GM13976 (cell line): ENCODE data around the gene SNTB2.
"Not testable (repeated sequence)": the region's sequence is repeated elsewhere in the genome, so short reads cannot be mapped to it uniquely, and the experiment has no call there.

Experiments
- DNase-seq: peaks from one replicate; pipeline ENCODE4 v3.0.0; 2012; ENCODE audit warnings: low spot score
- CTCF ChIP-seq: IDR thresholded peaks from 2 replicates; pipeline ENCODE4 v1.5.1; 2012; ENCODE audit warnings: borderline replicate concordance, mild to moderate bottlenecking; ENCODE audit not compliant: insufficient read depth; ENCODE audit errors: extremely low read depth, missing control alignments, control extremely low read depth
- in situ Hi-C: fragments of 300-500 bp; cut with MboI; formaldehyde crosslinking; loops from one replicate; pipeline ENCODE4 v1.12.0; 2022; ENCODE audit warnings: low sequenced_read_pairs, mixed read lengths, inconsistent platforms; ENCODE audit not compliant: unreplicated experiment

Gene SNTB2

GRCh38 chr16:69276148-69277115 lies 89.5 kb downstream of the SNTB2 start:
- in situ Hi-C loops = no loop called here
- TF ChIP-seq CTCF = no peak
- DNase-seq = no peak

GRCh38 chr16:69277413-69277812 lies 90.4 kb downstream of the SNTB2 start:
- in situ Hi-C loops = no loop called here
- no peak for TF ChIP-seq CTCF
- DNase-seq = no peak

- TF ChIP-seq CTCF = no peak
- DNase-seq = no peak
- in situ Hi-C loops = loop anchor here (10.0 kb wide), 1 partner anchor 129 kb away; no protein-coding TSS in a partner anchor
Measured at GRCh38 chr16:69283851-69284250, 96.9 kb downstream of the SNTB2 start.

GRCh38 chr16:69285240-69285639 lies 98.3 kb downstream of the SNTB2 start:
- no peak for TF ChIP-seq CTCF
- in situ Hi-C loops = loop anchor here (10.0 kb wide), 1 partner anchor 130 kb away; no protein-coding TSS in a partner anchor
- DNase-seq = no peak

GRCh38 chr16:69286941-69287713 lies 100.2 kb downstream of the SNTB2 start:
- TF ChIP-seq CTCF = peak; percentile 6
- DNase-seq = peak; percentile 57
- in situ Hi-C loops = loop anchor here (10.0 kb wide), 1 partner anchor 132 kb away; no protein-coding TSS in a partner anchor

GRCh38 chr16:69291657-69292056 lies 104.7 kb downstream of the SNTB2 start:
- in situ Hi-C loops, DNase-seq: not testable (repeated sequence)

- no peak for TF ChIP-seq CTCF
- no peak for DNase-seq
- in situ Hi-C loops = no loop called here
Measured at GRCh38 chr16:69293401-69293800, 106.4 kb downstream of the SNTB2 start.
